Fibroblast of skin of right quadriceps (primary cell): ENCODE results near the gene TSEN15.
"Not testable (repeated sequence)": the region's sequence is repeated elsewhere in the genome, so short reads cannot be mapped to it uniquely, and the experiment has no call there.

Experiments
- DNase-seq: peaks from one replicate; pipeline ENCODE4 v3.0.0-alpha.2; 2013

The TSEN15 gene

DNA sequence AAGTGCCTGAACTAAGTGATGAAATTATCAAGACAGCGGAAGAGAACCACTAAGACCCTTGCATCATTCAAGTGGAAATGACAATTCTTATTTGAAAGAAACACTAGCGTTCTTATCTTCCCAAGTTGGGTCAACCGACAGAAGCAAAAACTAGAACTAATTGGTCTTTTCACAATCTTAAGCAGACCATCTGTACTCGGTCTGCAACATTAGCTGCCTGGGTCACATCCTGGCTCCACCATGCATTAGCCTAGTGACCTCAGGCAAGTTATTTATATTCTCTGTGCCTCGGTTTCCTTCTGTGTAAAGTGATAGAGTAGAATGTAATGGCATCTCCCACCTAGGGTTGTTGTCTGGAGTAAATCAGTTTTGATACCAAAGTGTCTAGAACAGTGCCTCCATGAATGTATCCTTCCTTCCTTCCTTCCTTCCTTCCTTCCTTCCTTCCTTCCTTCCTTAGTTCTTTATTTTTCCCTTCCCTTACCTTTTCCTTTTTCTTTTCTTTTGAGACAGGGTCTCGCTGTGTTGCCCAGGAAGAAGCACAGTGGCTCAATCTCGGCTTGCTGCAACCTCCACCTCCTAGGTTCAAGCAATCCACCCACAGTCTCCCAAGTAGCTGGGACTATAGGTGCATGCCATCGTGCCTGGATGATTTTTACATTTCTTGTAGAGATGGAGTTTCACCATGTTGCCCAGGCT, 20.0 kb upstream of the TSEN15 start:
- DNase-seq = no peak

DNA sequence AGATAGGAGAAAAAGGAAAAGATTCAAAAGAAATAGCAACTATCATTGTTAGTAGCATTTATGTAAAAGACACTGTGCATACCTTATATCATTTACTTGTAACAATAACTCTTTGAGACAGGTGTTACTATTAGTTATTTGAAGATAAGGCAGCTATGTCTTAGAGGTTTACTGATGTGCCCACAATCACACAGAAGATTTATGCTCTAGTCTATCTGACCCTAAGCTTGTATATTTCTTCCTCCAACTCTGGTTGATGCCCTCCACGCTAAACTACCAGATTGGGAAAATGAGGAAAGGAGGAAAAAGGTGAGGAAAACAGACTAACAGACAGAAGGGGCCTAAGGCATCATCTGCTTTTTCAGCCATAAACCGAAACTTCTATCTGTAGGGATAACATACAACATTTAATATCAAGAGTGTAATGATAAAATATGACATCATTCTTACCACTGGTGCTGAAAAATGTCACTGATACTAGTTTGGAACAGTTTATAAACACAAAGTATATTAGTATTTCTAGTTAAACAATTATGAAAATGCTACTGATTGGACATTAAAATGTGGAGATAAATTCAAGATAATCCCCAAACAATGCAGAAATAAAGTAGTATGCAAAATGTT, 19.1 kb upstream of the TSEN15 start:
- no peak for DNase-seq

DNA sequence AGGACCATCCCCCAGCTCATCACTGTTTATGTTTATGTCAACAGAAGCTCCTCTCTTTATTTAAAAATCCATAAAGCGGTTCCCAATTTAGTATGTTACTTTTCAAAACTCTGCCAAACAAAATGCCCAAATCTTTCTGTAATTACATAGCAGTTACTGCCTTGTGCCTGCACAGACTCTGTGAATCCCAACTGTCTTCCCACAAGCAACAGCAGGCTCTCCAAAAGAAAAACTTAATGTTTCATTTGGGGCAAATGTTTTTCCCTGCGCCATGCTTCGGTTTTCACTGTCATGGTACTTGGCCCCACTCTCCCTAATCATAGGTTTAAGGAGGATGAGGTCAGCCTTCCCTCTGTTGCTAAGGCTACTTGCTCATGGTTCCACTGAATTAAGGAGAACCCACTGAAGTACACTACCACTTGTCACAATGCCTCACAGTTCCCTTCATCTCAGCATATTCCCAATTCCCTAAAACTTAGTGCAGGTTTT, 18.6 kb upstream of the TSEN15 start:
- DNase-seq = no peak

DNA sequence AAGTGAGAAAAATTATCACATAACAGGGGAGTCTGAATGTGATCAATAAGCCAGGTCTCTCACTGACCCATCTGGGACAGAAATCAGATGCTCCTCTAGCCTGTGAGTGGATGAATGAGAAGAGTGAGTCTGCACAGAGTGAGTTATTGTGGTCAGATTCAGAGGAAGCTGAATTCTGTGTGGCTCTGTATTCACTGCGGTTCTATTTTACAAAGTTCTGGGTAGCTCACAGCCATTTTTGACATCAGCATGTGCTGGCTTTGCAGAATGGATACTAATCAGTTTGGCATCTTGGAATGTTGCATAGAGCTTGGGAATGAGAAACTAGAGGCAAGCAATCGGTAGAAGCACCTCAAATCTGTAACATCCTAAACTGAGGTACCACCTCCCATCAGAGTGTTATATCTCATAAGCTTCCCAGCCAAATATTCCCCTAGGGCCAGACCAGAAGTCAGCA, 17.8 kb upstream of the TSEN15 start:
- peak; percentile 55 for DNase-seq

DNA sequence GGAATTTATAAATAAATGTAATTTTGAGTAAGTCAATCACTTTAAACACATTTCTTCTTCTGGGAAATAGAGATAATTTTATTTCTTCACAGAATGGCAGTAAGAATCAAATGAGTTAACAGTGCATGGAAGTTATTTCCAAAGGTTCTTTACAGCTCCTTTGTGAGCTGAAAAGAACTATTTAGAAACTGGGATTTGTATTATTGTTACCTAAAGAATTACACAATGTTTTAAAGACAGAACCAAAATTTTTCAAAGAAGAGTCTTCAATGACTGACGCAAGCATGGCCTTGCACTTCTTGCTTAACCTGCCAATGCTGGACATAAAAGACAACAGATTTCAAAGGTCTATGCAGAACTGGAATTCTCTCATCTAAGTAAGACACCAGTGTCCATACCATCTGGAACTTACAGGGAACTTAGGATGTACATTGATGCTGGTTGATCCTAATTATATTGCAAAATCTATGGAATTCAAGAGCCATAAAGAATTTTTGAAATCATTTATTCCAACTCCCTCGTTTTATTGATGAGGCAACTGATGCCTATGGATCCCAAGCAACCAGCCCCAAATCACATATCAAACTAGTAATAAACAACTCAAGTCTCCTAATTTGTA, 16.7 kb upstream of the TSEN15 start:
- DNase-seq = no peak

DNA sequence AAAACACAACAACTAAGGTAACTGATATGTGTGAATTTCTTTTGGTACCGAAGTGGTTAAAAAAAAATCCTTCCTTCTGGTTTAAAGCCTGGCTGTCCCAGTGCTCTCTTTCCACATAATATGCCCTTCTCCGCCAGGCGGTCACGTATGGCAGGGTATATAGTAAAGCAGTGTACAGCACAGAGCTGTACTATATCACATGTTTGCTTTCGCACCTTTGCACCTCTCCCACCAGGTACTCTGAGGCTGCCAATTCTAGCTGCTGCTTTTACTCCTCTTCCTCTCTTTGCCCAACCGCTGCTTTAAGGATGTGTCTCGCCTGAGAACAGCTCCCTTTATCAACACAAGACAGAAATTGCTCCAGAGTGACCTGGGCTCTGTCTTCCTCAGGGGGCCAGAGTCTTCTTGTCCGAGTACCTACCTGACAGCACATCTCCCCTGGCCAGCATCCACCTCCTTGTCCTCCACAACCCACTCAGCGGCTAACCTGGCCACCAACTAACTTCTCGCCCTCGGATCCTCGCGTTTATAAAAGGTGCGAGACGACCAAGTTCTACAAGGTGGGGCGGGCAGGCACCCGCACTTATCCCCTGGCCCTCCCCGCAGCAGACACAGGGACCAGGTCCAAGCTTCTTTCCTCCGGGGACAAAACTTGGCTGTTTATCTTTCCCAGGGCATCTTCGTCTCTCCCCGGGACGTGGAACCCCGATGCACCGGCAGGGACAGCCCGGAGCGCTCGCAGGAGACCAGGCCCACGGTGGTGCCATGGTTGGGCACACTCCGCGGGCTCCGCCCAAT, 15.6 kb upstream of the TSEN15 start:
- DNase-seq = no peak

DNA sequence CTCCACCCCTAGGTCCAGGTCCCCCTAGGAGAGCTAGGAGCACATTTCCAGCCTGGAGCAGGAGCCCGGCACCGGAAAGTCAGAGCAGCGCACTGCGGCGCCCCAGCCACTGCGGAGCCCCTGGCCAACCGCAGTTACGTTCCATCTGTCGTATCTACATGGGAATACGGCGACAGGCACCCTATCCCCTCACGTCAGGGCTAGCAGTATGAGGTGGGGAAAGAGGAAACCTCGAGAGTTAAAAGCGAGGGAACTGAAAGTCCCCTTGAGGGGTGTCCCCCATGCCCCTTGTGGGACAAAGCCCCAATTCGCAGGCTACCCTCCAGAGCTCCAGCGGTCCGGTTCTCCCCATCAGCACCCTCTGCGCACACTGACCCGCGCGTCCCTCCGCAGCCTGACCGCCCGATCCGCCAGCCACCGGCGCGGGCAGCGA, 15.0 kb upstream of the TSEN15 start:
- peak; percentile 32 for DNase-seq

DNA sequence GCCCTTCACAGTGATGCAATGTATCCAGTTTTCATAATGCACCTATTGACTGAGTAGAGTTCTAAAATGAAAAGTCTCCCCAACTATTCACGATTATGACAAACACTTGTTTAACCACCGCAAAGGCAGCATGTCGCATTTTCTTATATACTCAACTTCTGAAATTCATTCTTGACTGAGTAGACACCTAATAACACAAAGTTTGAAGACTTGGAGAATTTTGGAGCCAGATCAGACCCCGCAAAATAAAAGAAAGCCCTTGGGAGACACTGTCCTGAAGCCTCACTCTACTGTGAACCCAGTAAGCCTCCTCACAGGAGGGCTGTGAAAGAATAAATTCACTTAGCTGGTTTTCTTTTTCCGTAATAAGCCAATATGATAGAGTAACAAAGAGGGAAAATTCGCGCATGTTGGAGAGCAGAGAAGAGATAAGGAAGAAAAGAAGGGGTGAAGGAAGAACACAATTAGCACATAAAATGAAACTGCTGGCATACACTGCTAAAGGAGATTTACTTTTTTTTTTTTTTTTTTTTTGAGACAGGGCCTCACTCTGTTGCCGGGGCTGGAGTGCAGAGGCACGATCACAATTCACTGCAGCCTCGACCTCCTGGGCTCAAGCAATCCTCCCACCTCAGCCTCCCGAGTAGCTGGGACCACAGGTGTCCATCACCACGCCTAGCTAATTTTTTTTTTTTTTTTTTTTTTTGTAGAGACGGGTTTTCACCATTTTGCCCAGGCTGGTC, 13.5 kb upstream of the TSEN15 start:
- no peak for DNase-seq

DNA sequence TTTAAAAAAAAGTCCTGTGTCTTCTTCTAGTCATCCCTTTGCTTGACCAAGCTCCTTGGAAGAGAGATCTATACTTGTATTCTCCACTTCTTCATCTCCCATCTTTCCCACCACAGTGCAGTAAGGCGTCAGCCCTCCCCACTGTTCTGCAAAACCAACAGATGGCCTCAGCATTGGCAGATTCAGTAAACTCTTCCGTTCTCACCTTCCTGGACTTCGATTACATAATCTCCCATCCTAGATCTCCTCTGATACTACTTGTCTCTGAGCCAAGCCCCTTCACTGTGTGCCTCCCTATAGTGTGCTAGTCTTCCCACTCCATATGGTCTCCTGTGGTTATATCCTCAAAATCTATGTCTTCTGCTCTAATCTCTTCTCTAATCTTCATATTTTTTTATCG, 12.4 kb upstream of the TSEN15 start:
- no peak for DNase-seq

DNA sequence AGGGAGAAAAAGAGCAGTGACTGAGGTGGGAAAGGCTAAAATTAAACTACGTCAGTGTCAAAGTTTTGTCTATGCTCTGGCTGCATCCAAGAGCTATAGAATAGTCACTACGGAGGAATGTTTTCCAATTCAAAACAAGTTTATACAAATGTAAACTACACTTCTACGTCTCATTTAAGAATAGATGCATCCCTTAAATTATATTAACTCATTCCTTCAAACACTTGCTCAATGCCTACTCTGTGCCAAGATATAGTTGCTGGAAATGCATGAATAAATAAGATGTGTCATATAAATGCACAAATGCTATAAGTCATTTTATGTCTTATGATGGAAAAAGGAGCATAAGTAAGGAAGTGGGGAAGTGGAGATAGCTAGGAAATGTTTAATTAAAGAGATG, 9.8 kb upstream of the TSEN15 start:
- DNase-seq = no peak

DNA sequence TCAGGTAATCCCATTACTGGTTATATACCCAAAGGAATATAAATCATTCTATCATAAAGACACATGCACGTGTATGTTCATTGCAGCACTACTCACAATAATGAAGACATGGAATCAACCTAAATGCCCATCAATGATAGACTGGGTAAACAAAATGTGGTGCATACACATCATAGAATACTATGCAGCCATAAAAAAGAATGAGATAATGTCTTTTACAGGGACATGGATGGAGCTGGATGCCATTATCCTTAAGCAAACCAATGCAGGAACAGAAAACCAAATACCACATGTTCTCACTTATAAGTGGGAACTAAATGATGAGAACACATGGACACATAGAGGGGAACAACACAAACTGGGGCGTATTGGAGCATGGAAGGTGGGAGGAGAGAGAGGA, 8.2 kb upstream of the TSEN15 start:
- not testable (repeated sequence) for DNase-seq

DNA sequence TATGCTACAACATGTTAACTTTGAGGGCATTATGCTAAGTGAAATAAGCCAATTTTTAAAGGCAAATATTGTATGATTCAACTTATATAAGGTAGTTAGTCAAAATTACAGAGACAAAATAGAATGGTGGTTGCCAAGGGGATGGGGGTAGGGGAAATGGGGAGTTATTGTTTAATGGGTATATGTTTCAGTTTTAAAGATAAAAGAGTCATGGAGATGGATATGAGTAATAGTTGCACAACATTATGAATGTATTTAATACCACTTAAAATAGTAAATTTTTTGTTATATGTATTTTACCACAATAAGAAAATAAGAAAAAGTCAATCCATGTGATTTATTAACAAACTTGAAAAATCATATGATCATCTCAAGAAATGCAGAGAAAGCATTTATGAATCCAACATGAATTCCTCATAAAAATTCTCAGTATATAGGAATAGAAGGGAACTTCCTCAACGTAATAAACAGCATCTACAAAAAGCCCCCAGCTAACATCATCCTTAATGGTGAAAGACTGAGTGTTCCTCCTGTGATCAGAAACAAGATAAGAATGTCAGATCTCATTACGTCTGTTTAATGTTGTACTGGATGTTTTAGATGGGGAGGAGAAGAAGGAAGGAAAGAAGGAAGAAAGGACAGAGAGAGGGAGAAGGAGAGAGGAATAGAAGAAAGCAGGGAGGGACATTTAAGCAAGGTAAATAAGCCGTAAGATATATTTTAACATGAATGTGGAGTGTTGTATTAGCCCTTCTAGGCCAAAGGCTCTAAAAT, 6.7 kb upstream of the TSEN15 start:
- no peak for DNase-seq

DNA sequence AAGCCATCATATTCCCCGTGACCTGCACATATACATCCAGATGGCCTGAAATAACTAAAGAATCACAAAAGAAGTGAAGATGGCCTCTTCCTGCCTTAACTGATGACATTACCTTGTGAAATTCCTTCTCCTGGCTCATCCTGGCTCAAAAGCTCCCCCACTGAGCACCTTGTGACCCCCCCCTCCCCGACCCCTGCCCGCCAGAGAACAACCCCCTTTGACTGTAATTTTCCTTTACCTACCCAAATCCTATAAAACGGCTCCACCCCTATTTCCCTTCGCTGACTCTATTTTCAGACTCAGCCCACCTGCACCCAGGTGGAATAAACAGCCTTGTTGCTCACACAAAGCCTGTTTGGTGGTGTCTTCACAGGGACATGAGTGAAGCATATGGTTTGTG, 4.0 kb upstream of the TSEN15 start:
- DNase-seq = not testable (repeated sequence)

DNA sequence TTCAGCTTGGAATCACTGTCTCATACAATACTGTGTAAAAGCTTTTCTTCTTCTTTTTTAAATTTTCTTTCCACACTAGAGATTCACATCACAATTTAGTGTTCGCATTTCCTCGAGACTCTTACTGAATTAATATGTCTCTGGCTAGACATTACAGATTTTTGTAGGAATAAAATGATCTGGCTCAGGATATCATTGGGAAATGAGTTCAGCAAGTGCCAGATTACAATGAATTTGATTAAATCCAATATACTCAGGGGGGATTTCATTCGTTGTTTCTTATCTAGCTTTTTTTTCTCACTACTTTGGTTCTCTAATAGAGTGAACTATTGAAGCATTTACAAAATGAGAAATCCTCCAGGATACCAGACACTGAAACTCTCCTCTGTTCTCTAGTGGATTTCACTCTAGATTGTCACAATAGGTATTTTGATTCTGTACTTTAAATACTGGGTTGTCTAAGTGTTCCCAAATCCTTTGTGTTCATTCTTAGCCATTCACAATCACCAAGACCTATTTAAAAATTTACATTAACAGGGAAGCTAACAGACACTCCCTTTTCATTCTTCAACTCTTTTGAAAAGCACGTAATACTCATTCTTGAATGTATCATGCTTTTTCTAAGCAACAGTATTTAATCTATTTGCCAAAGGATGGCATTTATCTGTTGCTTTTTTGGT, 2.8 kb upstream of the TSEN15 start:
- no peak for DNase-seq

DNA sequence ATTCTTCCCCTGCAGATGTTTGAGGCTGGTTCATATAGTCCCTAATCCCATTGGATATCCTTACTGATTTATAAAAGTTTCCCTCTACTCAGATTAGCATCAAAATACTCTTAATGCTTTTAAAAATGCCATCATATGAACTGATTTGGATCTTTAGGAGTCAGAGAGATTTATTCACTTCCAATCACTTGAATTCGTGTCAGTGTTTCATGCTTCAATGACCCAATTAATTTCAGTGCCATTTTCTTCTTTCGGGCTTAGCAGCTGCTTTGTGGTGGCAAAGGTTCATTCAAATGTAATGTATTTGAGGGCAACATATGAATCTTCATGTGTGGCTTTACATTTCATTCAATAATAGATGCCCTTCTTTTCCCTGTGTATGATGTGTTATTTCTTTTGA, 2.2 kb upstream of the TSEN15 start:
- no peak for DNase-seq

DNA sequence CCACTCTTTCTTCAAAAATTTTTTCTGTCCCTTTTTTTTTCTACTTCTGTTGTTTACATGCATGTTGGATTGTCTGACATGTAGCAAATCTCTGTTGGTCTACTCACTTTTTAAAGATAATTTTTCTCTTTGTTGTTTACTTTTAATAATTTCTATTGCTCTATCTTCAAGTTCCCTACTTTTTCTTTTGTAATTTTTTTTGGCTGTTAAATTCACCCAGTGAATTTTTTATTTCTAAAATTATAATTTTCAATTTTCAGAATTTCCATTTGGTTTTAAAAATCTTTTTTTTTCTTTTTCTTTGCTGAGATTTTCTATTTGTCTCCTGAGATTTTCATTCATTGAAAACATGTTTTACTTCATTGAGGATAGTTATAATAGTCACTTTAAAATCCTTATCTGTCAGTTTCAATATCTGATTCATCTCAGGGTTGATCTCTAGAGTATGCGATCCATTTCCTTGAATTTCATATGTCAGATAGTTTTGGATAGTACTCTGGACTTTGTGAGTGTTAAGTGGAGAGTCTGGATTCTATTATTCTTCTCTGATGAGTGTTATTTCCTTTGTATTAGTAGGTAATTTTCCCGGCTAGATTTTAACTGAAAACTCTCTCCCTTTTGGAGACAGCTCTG, 1.6 kb upstream of the TSEN15 start:
- DNase-seq = no peak

DNA sequence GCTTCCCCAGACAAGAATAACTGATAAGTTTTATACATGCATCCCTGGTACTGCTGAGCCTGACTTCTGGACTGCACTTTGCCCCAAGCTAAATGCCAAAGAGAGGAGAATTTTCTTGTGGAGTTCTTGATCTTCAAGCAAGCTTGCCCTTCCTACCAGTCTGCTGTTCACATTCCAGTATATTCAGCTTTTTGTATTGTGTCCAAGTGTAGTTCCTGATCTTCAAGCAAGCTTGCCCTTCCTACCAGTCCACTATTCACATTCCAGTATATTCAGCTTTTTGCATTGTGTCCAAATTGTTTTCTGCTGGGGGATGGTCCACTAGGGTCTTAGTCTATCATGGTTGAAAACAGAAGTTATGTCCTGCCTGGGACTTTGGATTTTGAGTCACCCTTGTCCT, 894 bp upstream of the TSEN15 start:
- DNase-seq = peak; percentile 29

DNA sequence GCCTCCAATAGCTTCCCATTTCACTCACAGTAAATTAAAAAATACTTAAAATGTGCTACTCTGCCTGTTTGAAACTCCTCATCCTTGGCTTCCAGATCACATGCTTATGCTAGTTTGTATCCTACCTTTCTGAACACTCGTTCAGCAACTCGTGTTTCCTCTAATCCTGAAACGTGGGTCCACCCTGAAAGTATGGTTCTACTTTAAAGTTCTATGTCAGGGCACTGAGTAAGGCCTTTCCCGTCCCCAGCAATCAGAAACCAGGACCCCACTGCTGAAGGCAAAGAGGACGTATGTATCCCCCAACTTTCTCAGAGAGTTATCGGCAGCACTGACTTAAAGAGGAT, 419 bp upstream of the TSEN15 start:
- DNase-seq = no peak

DNA sequence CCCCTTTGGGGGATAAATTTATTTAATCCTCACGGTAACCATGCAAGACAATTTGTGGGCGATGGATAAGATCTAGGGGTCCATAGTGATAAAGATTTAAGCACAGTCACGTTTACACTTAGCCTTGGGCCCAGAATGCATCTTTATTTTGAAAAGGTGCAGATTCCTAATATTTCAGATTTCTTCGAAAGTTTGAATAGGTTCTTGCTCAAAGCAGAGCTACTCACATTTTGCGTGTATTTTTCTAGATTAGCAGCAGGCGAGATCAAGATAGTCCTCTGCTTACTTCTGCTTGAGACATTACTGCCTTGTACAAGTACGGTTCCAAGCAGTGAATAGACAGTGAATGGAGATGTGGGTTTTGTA, 647 bp downstream of the TSEN15 start:
- no peak for DNase-seq

DNA sequence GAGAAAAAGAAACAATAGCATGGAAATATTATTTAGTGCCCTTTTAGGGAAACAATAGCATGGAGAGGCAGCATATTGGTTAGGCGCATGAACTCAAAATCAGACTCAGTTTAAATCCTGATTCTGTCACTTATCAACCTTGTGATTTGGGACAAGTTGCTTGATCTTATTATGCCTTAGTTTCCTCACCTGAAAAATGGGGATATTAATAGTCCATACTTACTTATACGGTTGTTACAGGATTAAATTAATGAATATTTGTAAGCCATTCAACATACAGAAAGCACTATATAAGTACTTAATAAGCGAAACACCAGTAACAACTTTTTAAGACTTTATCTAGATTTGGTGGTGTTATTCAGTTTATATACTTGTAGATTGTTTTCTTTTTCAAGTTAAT, 1.2 kb downstream of the TSEN15 start:
- DNase-seq = no peak

DNA sequence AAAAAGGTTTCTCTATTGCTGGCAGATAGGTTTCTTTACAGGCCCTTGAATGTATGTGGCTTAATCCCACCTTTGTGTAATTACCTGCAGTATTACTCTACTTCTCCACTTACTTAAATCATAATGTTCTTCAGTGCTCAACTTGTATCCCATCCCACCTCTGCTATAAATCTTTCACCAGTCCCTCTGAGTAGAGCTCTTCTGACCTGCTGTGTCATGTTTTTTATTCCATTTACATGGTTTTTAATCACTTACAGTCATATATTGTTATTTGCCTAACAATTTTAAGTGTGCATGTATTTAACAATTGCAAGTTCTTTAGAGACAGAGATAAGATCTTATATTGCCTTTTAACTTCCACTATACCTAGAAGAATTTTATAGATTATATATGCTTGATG, 2.4 kb downstream of the TSEN15 start:
- no peak for DNase-seq
